DND-41 (cell line): ENCODE measurements around the gene GPR32.
A peak's percentile ranks its signal among the peaks of the same experiment; 100 is the strongest.
"Not testable (repeated sequence)": the region's sequence is repeated elsewhere in the genome, so short reads cannot be mapped to it uniquely, and the experiment has no call there.

ENCODE experiments used
- ATAC-seq: fragments of 200-7000 bp; cut with Tn5 transposase; 3 replicates; pipeline ENCODE4 v1.9.1; 2021; ENCODE audit warnings: low read depth; ENCODE audit not compliant: insufficient read depth
- DNase-seq: peaks from one replicate; pipeline ENCODE4 v3.0.0-alpha.2; 2020
- H2AFZ ChIP-seq: 2 replicates; pipeline ENCODE4 v1.6.0; 2012; ENCODE audit warnings: low read depth, low read length
- H3K27ac ChIP-seq: 2 replicates; pipeline ENCODE4 v1.5.1; 2012; ENCODE audit warnings: low read length, inconsistent platforms
- H3K27me3 ChIP-seq: fragments of 200-600 bp; sonication (generic); 2 replicates; pipeline ENCODE4 v1.6.0; 2012; ENCODE audit warnings: low read length, mild to moderate bottlenecking, inconsistent platforms; ENCODE audit not compliant: insufficient read depth, poor library complexity
- H3K36me3 ChIP-seq: 2 replicates; pipeline ENCODE4 v1.5.1; 2012; ENCODE audit warnings: low read length, inconsistent platforms; ENCODE audit not compliant: insufficient read depth
- H3K4me1 ChIP-seq: 2 replicates; pipeline ENCODE4 v1.5.1; 2012; ENCODE audit warnings: mild to moderate bottlenecking, low read length; ENCODE audit not compliant: insufficient read depth
- H3K4me2 ChIP-seq: 2 replicates; pipeline ENCODE4 v1.6.0; 2012; ENCODE audit warnings: mild to moderate bottlenecking, moderate library complexity, low read length, inconsistent platforms; ENCODE audit not compliant: insufficient read depth
- H3K4me3 ChIP-seq, 2 experiments: fragments of 200-600 bp in 1 of 2; shearing (Covaris generic) in 1 of 2; 2 replicates each; pipeline ENCODE4 v1.5.1; 2012 to 2016; ENCODE audit warnings: inconsistent platforms in 2 of 2, low read length in 2 of 2, mild to moderate bottlenecking in 2 of 2, low read depth in 1 of 2, moderate library complexity in 1 of 2
- H3K79me2 ChIP-seq: 2 replicates; pipeline ENCODE4 v1.6.0; 2012; ENCODE audit warnings: low read length, inconsistent platforms; ENCODE audit not compliant: insufficient read depth
- H3K9ac ChIP-seq: 2 replicates; pipeline ENCODE4 v1.6.0; 2012; ENCODE audit warnings: low read depth, mild to moderate bottlenecking, inconsistent platforms, low read length, moderate library complexity
- H3K9me3 ChIP-seq: 2 replicates; pipeline ENCODE4 v1.5.1; 2012; ENCODE audit warnings: low read length, moderate library complexity, mild to moderate bottlenecking, inconsistent platforms; ENCODE audit not compliant: insufficient read depth, severe bottlenecking
- H4K20me1 ChIP-seq: 2 replicates; pipeline ENCODE4 v1.6.0; 2012; ENCODE audit warnings: low read length; ENCODE audit not compliant: insufficient read depth
- EZH2 ChIP-seq: IDR thresholded peaks from 3 replicates; pipeline ENCODE4 v1.6.1; 2012; ENCODE audit warnings: borderline replicate concordance, low read depth, mild to moderate bottlenecking, moderate library complexity, low read length, inconsistent platforms; ENCODE audit not compliant: severe bottlenecking
- TF ChIP-seq, protein P1 (sequence below): IDR thresholded peaks from 2 replicates; pipeline ENCODE4 v1.5.1; 2012; ENCODE audit warnings: borderline replicate concordance, low read length, moderate library complexity, mild to moderate bottlenecking; ENCODE audit not compliant: poor library complexity, severe bottlenecking; ENCODE audit errors: extremely low read depth

GPR32 gene, protein sequence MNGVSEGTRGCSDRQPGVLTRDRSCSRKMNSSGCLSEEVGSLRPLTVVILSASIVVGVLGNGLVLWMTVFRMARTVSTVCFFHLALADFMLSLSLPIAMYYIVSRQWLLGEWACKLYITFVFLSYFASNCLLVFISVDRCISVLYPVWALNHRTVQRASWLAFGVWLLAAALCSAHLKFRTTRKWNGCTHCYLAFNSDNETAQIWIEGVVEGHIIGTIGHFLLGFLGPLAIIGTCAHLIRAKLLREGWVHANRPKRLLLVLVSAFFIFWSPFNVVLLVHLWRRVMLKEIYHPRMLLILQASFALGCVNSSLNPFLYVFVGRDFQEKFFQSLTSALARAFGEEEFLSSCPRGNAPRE

DNA sequence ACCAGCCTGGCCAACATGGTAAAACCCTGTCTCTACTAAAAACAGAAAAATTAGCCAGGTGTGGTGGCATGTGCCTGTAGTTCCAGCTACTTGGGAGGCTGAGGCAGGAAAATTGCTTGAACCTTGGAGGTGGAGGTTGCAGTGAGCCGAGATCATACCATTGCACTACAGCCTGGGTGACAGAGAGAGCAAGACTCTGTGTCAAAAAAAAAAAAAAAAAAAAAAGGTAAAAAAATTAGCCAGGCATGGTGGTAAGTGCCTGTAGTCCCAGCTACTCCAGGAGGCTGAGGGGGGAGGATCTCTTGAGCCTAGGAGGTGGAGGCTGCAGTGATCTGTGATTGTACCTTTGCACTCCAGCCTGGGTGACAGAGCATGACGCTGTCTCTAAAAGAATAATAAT is at the start of gene GPR32:
Gene GPR32 (plus strand): TSS at position 301 of the 400 bp plus-strand sequence. CDS start 137 bp downstream, outside the sequence.
- DNase-seq, H4K20me1 ChIP-seq, H3K79me2 ChIP-seq, H3K4me2 ChIP-seq, H3K4me3 ChIP-seq, H3K27me3 ChIP-seq, H3K9ac ChIP-seq, H3K4me1 ChIP-seq, H3K36me3 ChIP-seq, H3K27ac ChIP-seq, H2AFZ ChIP-seq, ATAC-seq, H3K9me3 ChIP-seq: not testable (repeated sequence)

GRCh38 chr19:50720921-50721381 is 49.3 kb upstream of the GPR32 start:
- H3K27ac ChIP-seq = no peak overlapping the region
- DNase-seq (peak; percentile 49), ATAC-seq (no peak)
- H3K9me3 ChIP-seq = no peaks in the 10 kb centered on the region
- no peak overlapping the region for H2AFZ ChIP-seq
- peaks cover 32% of the 10 kb centered on the region for H4K20me1 ChIP-seq
- peaks cover 7% of the 10 kb centered on the region for H3K79me2 ChIP-seq
- no peaks in the 10 kb centered on the region for H3K36me3 ChIP-seq
- TF ChIP-seq, protein P1, sequence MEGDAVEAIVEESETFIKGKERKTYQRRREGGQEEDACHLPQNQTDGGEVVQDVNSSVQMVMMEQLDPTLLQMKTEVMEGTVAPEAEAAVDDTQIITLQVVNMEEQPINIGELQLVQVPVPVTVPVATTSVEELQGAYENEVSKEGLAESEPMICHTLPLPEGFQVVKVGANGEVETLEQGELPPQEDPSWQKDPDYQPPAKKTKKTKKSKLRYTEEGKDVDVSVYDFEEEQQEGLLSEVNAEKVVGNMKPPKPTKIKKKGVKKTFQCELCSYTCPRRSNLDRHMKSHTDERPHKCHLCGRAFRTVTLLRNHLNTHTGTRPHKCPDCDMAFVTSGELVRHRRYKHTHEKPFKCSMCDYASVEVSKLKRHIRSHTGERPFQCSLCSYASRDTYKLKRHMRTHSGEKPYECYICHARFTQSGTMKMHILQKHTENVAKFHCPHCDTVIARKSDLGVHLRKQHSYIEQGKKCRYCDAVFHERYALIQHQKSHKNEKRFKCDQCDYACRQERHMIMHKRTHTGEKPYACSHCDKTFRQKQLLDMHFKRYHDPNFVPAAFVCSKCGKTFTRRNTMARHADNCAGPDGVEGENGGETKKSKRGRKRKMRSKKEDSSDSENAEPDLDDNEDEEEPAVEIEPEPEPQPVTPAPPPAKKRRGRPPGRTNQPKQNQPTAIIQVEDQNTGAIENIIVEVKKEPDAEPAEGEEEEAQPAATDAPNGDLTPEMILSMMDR = no peak
- TF ChIP-seq EZH2 = no peak
- no peak overlapping the region for H3K4me3 ChIP-seq
- peaks cover 27% of the 10 kb centered on the region for H3K4me1 ChIP-seq
- no peak overlapping the region for H3K4me2 ChIP-seq
- H3K27me3 ChIP-seq = peaks cover 61% of the 10 kb centered on the region
- no peak overlapping the region for H3K9ac ChIP-seq

DNA sequence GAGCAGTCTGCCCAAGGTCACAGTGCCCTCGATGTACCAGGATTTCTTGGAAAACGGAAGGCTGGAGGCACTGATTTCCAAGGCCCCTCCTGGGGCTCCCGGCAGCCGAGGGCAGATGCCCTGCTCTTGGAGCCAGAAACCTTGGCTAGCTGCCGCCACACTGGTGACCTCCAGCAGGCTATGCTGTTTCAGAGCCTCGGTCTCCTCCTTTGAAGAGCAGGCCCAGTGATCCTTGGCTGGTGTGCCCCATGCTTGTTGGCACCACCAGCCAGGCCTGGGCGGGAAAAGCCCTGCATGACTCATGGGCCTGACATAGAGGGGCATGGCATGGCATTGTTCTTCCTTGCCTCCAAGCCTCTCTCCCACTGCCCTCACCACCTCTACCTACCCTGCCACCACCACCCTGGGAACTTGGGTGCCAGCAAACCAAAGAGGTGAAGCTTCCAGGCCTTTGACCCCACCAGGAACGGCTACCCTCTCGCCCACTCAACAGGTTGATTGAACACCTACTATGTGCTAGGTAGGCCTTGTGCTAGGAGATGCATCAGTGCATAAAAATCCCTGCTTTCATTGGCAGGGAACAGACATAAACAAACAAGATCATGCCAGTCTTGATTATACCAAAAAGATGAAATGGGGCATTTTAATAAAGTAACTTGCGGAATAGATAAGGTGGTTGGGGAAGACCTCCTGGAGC is 48.7 kb upstream of the GPR32 start:
- Histone ChIP-seq H3K36me3 (no peaks in the 10 kb centered on the region), H3K4me2 (no peak overlapping the region), H3K9ac (no peak overlapping the region), H3K4me3 (no peak overlapping the region), H3K4me1 (peaks cover 32% of the 10 kb centered on the region), H3K79me2 (peaks cover 14% of the 10 kb centered on the region), H3K27me3 (peaks cover 61% of the 10 kb centered on the region), H2AFZ (no peak overlapping the region), H3K27ac (no peak overlapping the region), H4K20me1 (peaks cover 36% of the 10 kb centered on the region), H3K9me3 (no peaks in the 10 kb centered on the region)
- ATAC-seq (no peak), DNase-seq (no peak)
- TF ChIP-seq, protein P1 = no peak
- no peak for TF ChIP-seq EZH2
